Measurements from ENCODE around the gene CDV3.

GRCh38 chr3:133606902-133607301, 33.4 kb downstream of the CDV3 start:
- TF ChIP-seq POLR2AphosphoS5 (IDR thresholded peaks at IDR 0.05) = no peak
- no peak for TF ChIP-seq CTCF (IDR thresholded peaks at IDR 0.05 in 8 of 11, conservative IDR thresholded peaks at IDR 0.05 in 3 of 11)
- no peak for TF ChIP-seq POLR2A (IDR thresholded peaks at IDR 0.05)

Measured in spleen (tissue), 7 donors.